Fibroblast of peridontal ligament (primary cell): ENCODE measurements around the gene NUP210L.
"Not testable (repeated sequence)": the region's sequence is repeated elsewhere in the genome, so short reads cannot be mapped to it uniquely, and the experiment has no call there.

Source experiments
- DNase-seq: peaks from one replicate; pipeline ENCODE4 v3.0.0-alpha.2; 2010; ENCODE audit errors: extremely low read depth

NUP210L gene

DNA sequence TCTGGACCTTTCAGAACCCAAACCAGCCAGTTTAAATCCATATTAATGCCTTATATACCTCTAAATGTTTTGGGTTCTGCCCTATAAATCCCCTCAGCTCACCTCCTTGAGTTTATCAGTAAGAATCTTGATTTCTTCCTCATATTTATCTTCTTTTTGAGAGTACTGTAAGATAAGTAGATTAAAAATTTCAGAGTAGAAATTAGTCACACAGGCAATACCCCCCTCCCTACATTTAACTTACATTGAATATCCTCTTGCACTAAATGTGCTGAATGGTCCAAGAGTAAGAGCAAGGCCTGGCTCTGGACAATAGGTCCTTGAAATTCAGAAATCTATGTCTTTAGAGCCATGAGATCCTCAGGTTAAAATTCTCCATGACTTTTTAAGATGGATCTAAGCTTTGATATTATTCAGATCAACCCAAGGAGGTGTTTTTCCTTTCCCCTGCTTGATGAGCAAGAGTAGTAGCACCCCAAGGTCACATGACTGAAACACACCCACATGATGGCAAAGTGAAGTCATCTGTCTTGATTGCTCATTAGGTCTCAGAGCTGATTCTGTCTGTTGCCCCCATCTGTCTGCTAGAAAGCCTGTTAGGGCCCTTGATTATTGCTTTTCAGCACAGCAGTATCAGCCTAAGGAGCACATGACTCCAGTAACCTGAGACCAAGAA lies 15.8 kb upstream of the NUP210L start:
- DNase-seq: no peak

DNA sequence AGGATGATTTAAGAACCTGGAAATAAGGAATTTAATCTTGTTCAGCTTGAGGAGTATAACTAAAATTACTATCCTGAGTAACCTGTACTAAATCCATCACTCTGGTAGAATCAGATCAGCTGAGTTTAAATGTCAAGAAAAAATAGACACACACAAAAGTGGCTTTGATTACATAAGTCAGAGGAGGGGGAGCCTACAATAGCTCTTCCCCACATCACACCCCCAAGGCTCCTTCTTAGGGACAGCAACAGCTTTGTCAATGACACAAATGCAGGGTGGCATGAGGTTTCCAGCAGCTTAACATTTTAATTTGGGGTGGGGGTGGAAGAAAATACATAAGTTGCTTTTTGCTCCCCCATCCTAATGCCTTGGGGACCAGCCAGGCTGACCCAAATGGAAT lies 12.6 kb upstream of the NUP210L start:
- no peak for DNase-seq

DNA sequence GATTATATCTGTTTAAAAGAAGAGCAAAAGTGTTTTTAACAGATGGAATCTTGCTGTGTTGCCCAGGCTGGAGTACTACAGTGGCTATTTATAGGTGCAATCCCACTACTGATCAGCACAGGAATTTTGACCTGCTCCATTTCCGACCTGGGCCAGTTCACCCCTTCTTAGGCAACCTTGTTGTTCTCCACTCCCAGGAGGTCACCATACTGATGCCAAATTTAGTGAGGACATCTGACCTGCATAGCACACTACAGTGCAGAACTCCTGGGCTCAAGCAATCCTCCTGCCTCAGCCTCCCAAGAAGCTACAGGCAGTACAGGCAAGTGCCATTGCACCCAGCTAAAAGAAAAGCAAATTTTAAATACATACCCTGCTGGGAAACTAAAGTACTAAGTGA lies 11.3 kb upstream of the NUP210L start:
- DNase-seq: no peak

DNA sequence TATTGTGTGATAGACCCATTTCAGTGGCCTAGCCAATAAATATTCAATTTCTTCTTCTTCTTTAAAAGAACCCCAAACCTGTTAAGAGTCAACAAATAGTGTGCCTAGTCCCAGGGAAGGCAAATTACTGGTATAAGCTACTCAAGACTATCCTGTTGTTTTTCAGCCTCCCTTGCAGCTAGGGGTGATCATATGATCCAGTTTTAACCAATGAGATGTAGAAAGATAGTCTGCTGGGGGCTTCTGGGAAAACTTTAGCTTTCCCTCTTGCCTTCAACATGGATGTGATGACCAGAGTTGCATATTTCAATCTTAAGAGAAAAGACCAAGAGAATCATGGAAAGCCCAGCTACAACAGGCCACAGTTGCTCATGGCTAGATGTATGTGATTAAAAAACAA lies 4.7 kb upstream of the NUP210L start:
- no peak for DNase-seq

DNA sequence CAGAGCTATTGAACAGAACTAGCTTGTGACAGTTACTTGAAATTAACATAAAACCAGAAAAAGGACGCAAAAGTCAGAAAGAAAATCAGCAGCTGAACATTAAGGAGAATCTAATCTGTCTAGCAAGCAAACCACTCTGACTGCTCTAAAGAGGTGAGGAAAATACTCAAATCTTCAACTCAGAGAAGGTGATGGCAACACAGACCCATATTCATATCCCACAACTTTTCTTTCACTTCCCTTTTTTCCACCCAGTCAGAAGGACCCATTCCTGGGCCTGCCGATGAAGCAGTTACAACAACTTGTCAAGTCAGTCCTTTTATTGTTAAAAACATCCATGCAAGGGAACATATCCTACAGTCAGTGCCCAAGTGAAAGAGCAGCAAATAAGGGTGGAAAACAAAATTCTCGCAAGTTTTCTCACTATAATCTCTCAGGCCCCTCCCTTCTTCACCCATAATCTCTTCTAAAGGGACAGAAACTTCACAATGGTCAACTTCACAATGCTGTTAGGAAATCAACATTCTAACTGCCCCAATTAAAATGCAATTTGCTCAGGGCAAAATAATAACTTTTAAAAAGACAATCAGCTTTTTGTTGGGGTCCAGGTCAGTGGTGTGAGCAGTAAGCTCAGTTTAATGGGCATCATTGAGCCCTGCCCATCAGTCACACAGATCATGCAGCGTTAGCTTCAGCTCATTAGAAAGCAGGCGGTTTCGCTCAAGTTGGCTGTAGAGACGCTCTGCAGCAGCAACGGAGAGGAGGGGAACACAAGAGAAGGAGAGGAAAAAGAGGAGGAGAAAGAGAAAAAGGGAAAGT lies 3.6 kb upstream of the NUP210L start:
- DNase-seq: no peak

DNA sequence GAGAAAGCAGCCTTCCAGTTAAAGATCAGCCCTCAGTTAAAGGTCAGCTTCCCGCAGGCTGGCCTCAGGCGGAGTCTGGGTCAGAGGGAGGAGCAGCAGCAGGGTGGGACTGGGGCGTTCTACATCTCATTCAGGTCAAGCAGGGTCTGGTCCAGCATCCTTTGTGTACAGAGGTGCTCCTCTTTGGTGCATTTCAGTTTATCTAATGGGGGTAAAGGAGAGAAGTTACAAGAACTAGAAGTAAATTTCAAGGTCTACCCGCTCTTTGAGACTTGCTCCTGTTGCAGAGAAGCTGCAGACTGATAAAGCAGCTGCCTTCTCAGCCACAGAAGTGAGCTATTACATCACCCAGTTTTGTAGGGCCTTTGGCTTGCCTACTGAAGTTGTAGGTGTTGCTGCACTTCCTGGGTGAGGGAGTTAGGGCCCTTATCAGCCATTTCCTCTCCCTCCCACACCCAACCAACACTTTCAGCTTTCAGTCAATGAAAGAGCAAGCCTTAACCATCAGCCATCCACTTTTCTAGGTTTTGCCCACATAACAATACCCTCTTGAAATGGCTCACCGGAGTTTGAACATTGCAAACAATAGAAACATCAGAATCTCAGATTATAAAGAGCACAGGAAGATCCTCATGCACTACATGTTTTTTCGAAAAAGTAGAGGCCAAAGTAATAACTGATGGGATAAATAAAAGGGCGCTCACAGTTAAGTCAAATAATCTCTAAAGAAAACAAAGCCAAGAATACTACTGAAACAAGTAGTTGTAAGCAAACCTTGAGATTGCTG lies 2.8 kb upstream of the NUP210L start:
- no peak for DNase-seq

DNA sequence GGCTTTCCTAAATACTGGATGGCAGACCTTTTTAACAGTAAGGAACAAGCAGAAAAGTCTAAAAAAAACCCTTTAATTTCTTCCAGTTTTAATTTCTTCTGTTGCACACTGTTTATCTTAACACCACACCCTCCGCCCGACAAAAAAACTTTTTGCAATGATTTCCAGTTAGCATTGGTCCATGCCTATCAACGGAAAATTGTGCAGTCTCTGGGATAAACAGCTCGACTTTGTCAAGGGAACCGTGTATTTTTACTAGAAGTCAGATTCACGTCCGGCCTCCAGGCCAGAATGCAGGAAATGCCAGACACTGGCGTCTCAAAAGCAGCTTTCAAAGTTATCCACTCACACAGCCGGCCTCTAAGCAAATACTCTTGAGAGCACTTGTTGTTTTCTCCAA lies 378 bp upstream of the NUP210L start:
- peak; percentile 55 for DNase-seq

DNA sequence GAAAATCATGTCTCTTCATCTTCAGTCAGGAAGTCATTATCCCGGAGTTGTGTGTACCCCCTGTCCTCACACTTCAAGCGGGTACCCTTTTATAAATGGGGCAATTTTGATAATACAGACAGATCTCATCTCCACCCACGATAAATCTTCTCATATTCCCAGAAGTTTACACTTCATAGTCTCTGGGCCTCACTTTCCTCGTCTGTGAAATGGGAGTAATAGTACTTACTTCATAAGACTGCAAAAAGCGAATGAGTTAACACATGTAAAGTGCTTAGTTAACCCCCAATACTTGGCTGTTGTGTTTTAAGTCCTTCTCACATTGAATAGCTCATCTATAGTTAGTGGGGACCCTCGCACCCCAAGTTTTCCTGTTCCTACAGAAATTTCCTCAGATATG lies 820 bp downstream of the NUP210L start:
- no peak for DNase-seq

DNA sequence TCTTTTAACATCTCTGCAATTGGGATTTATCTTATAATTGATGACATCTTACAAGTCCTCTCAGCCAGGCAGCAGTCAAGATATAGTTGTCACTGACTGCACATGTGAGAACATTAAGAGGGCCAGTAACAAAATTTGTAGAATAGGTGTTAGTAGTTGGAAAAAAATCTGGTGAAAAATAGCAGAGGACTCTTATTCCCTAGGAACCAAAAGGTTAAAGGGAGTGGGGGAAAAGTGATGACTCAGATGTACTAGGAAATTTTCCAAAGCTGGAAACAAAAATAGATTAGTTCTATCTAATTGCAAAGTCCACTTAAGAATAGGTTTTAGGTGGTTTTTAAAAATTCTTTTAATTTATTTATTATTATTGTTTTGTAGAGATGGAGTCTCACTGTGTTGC lies 3.6 kb downstream of the NUP210L start:
- peak; percentile 52 for DNase-seq

DNA sequence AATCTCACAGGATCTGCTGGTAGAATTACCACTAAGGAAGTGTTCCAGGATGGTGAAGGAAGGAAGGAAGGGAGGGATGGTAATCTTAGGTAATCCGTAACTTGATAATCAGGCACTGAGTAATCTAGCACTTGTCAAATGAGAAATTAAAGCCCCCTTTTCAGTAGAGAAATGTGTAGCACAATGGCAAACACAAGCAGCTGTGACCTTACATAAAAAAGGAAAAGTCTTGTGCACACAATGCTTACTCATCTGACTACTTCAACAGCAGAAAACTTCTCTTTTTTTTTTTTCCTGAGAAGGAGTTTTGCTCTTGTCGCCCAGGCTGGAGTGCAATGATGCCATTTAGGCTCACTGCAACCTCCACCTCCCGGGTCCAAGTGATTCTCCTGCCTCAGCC lies 6.1 kb downstream of the NUP210L start:
- no peak for DNase-seq

DNA sequence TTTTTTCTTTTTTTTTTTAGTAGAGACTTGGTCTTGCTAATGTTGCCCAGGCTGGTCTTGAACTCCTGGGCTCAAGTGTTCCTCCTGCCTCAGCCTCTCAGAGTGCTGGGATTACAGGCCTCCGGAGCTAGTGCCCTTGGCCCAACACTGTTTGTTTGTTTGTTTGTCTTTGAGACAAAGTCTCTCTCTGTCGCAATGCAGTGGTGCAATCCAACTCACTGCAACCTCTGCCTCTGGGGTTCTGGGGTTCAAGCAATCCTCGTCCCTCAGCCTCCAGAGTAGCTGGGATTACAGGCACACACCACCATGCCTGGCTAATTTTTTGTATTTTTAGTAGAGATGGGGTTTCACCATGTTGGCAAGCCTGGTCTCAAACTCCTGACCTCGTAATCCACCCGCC lies 7.4 kb downstream of the NUP210L start:
- not testable (repeated sequence) for DNase-seq

DNA sequence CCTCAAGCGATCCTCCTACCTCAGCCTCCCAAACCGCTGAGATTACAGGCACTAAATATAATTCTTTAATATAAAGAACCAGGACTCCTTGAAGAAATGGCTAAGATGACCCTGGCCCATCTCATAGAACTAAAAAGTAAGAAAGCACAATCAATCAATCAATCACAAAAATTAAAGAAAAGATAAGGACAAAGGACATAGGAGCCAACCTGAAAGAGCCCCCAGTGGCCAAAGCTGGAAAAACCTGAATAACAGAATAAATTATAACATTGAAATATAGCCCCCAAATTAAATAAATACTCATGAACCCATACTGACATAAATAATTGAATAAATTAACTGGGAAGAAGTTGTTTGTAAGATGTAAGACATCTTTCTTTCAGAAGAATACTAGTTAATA lies 8.9 kb downstream of the NUP210L start:
- DNase-seq: no peak

DNA sequence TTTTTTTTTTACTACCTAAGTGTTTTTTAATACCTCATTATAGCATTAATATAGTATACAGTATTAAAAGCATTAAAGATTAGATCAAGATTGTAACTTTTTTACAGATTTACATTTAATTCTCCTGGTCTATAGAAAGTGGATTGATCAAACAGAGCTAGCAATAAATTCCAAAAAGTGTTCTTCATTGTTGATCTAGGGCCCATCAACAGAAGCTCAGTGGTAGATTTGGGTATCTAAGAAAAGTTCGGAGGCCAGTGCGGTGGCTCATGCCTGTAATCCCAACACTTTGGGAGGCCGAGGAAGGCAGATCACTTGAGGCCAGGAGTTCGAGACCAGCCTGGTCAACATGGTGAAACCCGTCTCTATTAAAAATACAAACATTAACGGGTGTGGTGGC lies 12.5 kb downstream of the NUP210L start:
- no peak for DNase-seq

DNA sequence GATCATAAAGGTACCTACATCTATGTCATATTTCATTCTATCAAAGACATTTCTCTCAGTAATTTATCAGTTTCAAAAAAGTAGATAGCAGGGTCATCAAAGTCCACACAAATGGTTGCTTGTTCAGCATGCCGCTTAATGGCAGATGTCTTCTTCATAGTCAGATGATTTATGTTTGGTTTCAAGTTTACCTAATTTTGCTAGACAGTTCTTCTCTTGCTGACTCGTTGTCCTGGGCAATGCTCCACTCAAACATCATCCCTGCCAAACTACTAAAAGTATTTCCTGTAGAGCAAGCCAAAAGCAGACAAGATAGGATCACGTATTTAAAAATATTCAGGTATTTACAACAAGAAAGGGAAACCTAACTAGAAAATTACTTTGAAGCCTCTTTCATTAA lies 13.6 kb downstream of the NUP210L start:
- DNase-seq: no peak

DNA sequence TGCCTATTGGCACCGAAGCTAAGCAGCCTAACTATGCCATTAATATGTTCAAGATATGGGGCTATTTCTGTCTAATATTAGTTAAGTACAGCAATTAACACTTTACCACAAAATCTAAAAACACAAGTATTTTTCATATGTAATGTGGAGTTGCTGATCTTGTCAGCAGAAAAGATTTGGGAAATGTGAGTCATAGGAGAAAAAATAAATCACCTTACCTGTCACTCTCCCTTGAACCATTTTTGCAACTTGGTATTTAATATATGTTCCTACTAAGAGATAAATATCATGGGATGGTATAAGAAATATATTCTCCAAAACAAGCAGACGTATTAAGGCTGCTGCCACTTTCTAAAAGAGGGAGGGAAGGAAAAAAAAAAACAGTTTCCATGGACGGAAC lies 17.0 kb downstream of the NUP210L start:
- no peak for DNase-seq

DNA sequence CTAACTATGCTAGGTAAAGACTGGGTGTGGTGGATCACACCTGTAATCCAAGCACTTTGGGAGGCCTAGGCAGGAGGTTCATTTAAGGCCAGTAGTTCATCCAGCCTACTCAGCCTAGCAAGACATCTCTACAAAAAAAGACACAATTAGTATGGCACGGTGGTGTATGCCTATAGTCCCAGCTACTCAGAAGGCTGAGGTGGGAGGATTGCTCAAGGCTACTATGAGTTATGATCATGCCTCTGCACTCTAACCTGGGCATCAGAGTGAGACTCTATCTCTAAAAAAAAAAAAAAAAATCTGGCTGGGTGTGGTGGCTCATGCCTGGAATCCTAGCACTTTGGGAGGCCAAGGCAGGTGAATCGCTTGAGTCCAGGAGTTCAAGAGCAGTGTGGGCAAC lies 21.6 kb downstream of the NUP210L start:
- DNase-seq: no peak

DNA sequence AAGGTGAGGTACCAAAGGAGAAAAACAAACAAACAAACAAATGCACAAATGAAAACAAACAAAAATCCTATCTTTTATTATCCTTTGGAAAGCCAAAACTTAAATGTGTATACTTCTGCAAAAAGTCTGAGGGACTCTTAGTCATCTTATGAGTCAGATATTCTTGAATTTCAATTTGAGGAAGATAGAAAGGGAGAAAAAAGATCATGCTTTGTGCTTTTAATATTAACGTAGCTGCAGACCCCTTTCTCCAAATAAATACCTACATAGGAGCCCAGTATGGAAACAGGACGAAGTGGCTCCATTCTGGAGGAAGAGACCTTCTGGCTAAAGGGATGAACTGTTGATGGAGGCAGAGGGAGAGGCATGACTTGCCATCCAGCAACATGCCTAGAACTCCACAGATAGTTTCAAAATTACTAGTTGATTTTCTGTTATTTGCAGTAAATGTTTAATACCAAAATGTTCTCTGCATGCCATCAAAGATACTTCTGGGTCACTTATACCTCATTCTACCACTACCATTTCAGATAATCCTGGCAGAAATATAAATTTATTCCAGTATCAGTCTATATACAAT lies 25.4 kb downstream of the NUP210L start:
- DNase-seq: peak; percentile 29

DNA sequence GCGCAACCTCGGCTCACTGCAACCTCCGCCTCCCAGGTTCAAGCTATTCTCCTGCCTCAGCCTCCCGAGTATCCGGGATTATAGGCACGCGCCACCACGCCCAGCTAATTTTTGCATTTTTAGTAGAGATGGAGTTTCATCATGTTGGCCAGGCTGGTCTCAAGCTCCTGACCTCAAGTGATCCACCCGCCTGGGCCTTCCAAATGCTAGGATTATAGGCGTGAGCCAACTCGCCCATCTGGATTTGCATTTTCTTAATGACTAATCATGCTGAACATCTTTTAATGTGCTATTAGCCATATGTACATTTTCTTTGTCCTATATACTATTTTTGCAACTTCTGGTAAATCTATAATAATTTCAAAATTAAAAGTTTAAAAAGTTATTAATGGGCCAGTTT lies 31.7 kb downstream of the NUP210L start:
- DNase-seq: not testable (repeated sequence)

DNA sequence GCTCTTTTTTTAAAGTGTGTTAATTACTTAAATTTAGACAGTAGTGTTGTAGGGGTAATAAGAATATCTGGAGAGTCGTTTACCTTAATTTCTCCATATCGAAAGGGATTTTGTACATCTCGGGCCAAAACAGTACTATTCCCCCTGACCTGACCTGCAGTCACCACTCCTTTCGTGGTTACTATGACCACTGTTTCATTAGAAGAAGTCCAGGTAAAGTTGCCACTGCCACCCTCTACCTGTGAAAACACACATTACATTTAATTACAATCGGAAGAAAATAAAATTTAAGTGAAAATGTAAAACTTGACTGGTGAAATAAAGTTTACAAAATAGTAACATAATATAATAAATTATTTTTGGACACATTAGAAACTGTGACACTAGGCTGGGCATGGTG lies 37.2 kb downstream of the NUP210L start:
- no peak for DNase-seq

DNA sequence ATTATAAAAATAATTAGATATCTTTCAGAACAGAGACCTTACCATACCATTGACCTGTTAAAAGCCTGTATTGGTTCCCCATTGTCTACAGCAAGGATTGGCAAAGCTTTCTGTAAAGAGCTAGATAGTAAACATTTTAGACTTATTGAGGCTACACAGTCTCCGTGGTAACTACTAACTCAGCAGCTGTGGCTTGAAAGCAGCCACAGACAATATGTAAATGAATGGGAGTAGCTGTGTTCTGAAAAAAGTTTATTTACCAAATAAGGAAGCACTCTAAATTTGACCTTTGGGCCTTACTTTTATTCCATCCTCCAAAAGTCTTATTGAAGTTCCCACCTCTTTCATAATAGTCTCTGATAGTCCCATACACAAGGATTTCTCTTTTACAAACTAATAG lies 39.7 kb downstream of the NUP210L start:
- peak; percentile 7 for DNase-seq

DNA sequence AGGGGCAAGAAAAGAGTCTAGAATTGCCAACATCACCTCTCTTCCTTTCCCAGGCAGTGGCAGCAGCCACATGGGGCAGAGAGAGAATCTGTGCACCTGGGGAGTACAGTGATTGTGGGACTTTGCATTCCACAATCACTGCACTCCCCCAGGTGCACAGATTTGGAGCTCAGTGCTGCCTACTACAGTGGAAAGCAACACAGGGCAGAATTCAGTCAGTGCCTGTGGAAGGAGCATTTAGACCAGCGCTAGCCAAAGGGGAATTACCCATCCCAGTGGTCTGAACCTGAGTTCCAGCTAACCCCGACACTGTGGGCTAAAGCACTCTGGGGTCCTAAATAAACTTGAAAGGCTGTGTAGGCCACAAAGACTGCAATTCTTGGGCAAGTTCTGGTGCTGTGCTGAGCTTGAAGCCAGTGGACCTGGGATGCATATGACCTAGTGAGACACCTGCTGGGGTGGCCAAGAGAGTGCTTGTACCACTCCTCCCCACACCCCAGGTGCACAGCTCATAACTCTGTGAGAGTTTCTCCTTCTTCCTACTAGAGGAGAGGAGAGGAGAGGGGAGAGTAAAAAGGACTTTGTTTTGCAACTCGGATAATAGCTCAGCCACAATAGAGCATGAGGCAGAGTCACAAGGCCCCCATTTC lies 50.3 kb downstream of the NUP210L start:
- no peak for DNase-seq

DNA sequence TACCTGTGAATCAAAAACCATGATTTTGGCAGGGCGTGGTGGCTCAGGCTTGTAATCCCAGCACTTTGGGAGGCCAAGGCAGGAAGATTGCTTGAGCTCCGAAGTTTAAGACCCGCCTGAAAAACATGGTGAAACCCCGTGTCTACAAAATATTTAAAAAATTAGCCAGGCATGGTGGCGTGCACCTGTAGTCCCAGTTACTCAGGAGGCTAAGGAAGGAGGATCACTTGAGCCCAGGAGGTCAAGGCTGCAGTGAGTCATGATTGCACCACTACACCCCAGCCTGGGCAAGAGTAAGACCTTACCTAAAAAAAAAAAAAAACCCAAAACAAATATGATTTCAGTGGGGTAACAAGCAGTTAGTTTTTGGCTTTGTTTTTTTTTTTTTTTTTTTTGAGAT lies 54.7 kb downstream of the NUP210L start:
- DNase-seq: not testable (repeated sequence)
